A673 (cell line): Measurements from ENCODE around the gene SGO2. TPM values are rescaled to one million over a fixed set of nuclear protein-coding genes. Genes with fewer than 3 reads are reported as not detected.

Experiments
- BruUV-seq: library from RNA; stranded (reverse); fragments of 400-500 nt; replicated peaks from 2 replicates; lab custom pipeline; 2021; lab: Mats Ljungman, UMichigan
- CTCF ChIA-PET: fragments of 300-600 bp; sonication (Branson Sonifier 250); formaldehyde crosslinking; loops from one replicate; lab custom pipeline; 2022; ENCODE audit warnings: antibody characterized with exemption; lab: Charles Lee
- POLR2A ChIA-PET: fragments of 300-600 bp; sonication (Branson Sonifier 250); formaldehyde crosslinking; loops from one replicate; lab custom pipeline; 2022; ENCODE audit warnings: antibody characterized with exemption; ENCODE audit not compliant: low non-redundant PET; lab: Charles Lee
- DNase-seq: peaks from one replicate; pipeline ENCODE4 v3.0.0-alpha.2; 2015; ENCODE audit warnings: low spot score
- H3K27ac ChIP-seq: fragments of 200-600 bp; sonication (generic); 2 replicates; pipeline ENCODE4 v1.5.1; 2016; ENCODE audit warnings: mixed run types, low read depth, mild to moderate bottlenecking, mixed read lengths, antibody characterized with exemption, low read length; ENCODE audit not compliant: poor library complexity, severe bottlenecking
- H3K27me3 ChIP-seq: fragments of 200-600 bp; sonication (generic); replicated peaks from 2 replicates; pipeline ENCODE4 v1.6.1; 2017; ENCODE audit warnings: mixed run types, low read depth, mild to moderate bottlenecking, mixed read lengths, antibody characterized with exemption, low read length; ENCODE audit not compliant: insufficient read depth, poor library complexity
- H3K36me3 ChIP-seq: fragments of 200-600 bp; sonication (generic); 2 replicates; pipeline ENCODE4 v1.6.1; 2016; ENCODE audit warnings: mixed run types, mild to moderate bottlenecking, mixed read lengths, antibody characterized with exemption, low read length; ENCODE audit not compliant: insufficient read depth, poor library complexity, severe bottlenecking
- H3K4me1 ChIP-seq: fragments of 200-600 bp; sonication (generic); 2 replicates; pipeline ENCODE4 v1.6.1; 2017; ENCODE audit warnings: mixed run types, mild to moderate bottlenecking, mixed read lengths, antibody characterized with exemption, low read length; ENCODE audit not compliant: insufficient read depth, poor library complexity, severe bottlenecking
- H3K4me3 ChIP-seq: fragments of 200-600 bp; sonication (generic); 2 replicates; pipeline ENCODE4 v1.5.1; 2016; ENCODE audit warnings: low read depth, mixed run types, mild to moderate bottlenecking, mixed read lengths, low read length; ENCODE audit not compliant: poor library complexity, severe bottlenecking
- H3K9me3 ChIP-seq: fragments of 200-600 bp; sonication (generic); 2 replicates; pipeline ENCODE4 v1.6.1; 2016; ENCODE audit warnings: mixed run types, low read depth, mild to moderate bottlenecking, mixed read lengths, antibody characterized with exemption, low read length; ENCODE audit not compliant: poor library complexity, severe bottlenecking
- EZH2 ChIP-seq: fragments of 200-600 bp; sonication (generic); IDR thresholded peaks from 2 replicates; pipeline ENCODE4 v1.6.1; 2017; ENCODE audit warnings: borderline replicate concordance, low read depth, mild to moderate bottlenecking, mixed read lengths, antibody characterized with exemption, low read length; ENCODE audit not compliant: poor library complexity, severe bottlenecking
- intact Hi-C: fragments of 100-400 bp; cut with micrococcal nuclease; formaldehyde crosslinking; loops from one replicate; pipeline ENCODE4 v1.10.0; 2022; ENCODE audit not compliant: unreplicated experiment
- total RNA-seq: library from RNA; stranded (reverse); gene quantifications from 2 replicates; pipeline ENCODE4 v1.2.3, GENCODE V29; 2021
- TF ChIP-seq, protein P1 (sequence below): fragments of 300-800, 200-600 bp; sonication (generic); conservative IDR thresholded peaks from 2 replicates; pipeline ENCODE4 v1.5.1; 2017; ENCODE audit warnings: low read depth, mild to moderate bottlenecking, antibody characterized with exemption, low read length, moderate library complexity, mixed read lengths

The SGO2 gene
- total RNA-seq, 1 experiment from 2014 or later = 37.3 TPM

GRCh38 chr2:200490001-200490400 is 36.0 kb upstream of the SGO2 start:
- TF ChIP-seq, protein P1, sequence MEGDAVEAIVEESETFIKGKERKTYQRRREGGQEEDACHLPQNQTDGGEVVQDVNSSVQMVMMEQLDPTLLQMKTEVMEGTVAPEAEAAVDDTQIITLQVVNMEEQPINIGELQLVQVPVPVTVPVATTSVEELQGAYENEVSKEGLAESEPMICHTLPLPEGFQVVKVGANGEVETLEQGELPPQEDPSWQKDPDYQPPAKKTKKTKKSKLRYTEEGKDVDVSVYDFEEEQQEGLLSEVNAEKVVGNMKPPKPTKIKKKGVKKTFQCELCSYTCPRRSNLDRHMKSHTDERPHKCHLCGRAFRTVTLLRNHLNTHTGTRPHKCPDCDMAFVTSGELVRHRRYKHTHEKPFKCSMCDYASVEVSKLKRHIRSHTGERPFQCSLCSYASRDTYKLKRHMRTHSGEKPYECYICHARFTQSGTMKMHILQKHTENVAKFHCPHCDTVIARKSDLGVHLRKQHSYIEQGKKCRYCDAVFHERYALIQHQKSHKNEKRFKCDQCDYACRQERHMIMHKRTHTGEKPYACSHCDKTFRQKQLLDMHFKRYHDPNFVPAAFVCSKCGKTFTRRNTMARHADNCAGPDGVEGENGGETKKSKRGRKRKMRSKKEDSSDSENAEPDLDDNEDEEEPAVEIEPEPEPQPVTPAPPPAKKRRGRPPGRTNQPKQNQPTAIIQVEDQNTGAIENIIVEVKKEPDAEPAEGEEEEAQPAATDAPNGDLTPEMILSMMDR = no peak
- no peak for TF ChIP-seq EZH2
- CTCF ChIA-PET = no interaction called here
- POLR2A ChIA-PET = no interaction called here
- no peak for DNase-seq
- no peaks in the 10 kb centered on the region for H3K4me1 ChIP-seq
- no peak overlapping the region for H3K27ac ChIP-seq
- no TSS peak for BruUV-seq
- intact Hi-C loops = no loop called here
- H3K9me3 ChIP-seq = no peaks in the 10 kb centered on the region
- H3K36me3 ChIP-seq = peaks cover 8% of the 10 kb centered on the region
- no peaks in the 10 kb centered on the region for H3K27me3 ChIP-seq
- no peak overlapping the region for H3K4me3 ChIP-seq

DNA sequence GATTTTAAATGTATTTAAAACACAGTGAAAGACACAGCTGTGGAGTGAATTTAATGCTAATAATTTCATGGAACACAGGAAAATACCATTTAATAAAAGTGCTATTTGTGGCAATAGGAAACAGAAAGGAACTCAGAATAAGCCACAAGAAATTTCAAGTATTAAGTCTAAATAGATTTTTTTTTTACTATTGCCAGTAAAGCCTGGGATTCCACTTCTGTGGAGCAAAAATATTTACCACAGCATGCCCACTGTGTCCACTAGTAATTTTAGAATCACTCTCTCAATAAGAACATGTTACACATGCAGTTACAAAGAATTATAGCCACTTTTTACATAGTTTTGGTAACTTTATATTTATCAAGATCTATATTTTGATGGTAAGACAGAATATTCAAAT is 33.4 kb upstream of the SGO2 start:
- POLR2A ChIA-PET = no interaction called here
- DNase-seq = no peak

GRCh38 chr2:200494048-200494447 is 32.0 kb upstream of the SGO2 start:
- CTCF ChIA-PET = no interaction called here
- POLR2A ChIA-PET = no interaction called here
- BruUV-seq = no TSS peak

More for the DNA sequence above, 33.4 kb upstream of the SGO2 start:
- CTCF ChIA-PET = no interaction called here
- Histone ChIP-seq H3K9me3 (no peaks in the 10 kb centered on the region), H3K27ac (no peak overlapping the region), H3K4me1 (no peaks in the 10 kb centered on the region), H3K4me3 (no peak overlapping the region), H3K27me3 (no peaks in the 10 kb centered on the region), H3K36me3 (peaks cover 17% of the 10 kb centered on the region)
- intact Hi-C loops = no loop called here
- no peak for TF ChIP-seq EZH2
- TF ChIP-seq, protein P1 = no peak
- no TSS peak for BruUV-seq

More at GRCh38 chr2:200494048-200494447, 32.0 kb upstream of the SGO2 start:
- DNase-seq = no peak
- no peak for TF ChIP-seq EZH2
- TF ChIP-seq, protein P1 = no peak
- no peaks in the 10 kb centered on the region for H3K4me1 ChIP-seq
- no peak overlapping the region for H3K27ac ChIP-seq
- H3K36me3 ChIP-seq = peaks cover 18% of the 10 kb centered on the region
- no peak overlapping the region for H3K4me3 ChIP-seq
- intact Hi-C loops = no loop called here
- no peaks in the 10 kb centered on the region for H3K9me3 ChIP-seq
- H3K27me3 ChIP-seq = no peaks in the 10 kb centered on the region
